Fibroblast of skin of scalp (primary cell): ENCODE results near the gene TOLLIP.

Experiments used
- DNase-seq: peaks from one replicate; pipeline ENCODE4 v3.0.0-alpha.2; 2013

The TOLLIP gene

DNA sequence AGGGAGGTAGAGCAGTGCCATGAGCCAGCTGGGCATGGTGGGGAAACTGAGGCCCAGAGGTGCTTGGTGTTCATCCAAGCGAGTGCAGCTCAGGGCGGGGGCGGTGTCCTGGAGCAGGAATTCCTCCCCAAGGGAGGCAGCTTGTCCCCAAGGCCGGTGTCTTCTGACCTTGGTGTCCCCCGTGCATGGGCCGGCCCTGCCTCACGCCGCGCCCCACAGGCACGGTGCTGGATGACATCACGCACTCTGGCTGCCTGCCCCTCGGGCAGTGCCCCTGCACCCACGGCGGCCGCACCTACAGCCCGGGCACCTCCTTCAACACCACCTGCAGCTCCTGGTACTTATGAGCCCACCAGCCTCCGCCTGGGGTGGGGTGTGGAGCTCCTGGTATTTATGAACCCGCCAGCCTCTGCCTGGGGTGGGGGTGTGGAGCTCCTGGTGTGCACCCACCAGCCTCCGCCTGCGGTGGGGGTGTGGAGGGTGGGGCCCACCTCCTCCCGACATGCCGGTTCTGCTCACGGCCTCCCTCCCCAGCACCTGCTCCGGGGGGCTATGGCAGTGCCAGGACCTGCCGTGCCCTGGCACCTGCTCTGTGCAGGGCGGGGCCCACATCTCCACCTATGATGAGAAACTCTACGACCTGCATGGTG, 79.8 kb downstream of the TOLLIP start:
- no peak for DNase-seq

DNA sequence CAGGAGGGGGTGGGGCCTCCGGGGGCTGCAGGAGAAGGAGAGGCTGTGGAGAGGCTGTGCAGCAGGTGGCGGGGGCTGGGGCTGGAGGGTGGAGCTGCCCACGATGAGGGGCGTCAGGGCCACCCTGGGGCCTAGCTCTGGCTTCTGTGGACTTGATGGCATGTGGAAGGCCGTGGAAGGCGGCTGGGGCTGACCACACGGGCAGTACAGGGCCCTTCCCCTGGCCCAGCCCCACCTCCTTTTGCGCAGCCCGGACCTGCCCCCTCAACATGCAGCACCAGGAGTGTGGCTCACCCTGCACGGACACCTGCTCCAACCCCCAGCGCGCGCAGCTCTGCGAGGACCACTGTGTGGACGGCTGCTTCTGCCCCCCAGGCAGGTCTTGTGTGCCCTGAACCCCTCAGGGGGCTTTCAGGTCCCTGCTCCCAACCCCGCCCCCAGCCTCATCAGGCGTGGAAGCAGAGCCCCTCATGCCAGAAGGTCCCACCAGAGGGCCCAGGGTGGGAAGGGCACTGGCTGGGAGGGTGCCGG, 80.4 kb downstream of the TOLLIP start:
- no peak for DNase-seq

DNA sequence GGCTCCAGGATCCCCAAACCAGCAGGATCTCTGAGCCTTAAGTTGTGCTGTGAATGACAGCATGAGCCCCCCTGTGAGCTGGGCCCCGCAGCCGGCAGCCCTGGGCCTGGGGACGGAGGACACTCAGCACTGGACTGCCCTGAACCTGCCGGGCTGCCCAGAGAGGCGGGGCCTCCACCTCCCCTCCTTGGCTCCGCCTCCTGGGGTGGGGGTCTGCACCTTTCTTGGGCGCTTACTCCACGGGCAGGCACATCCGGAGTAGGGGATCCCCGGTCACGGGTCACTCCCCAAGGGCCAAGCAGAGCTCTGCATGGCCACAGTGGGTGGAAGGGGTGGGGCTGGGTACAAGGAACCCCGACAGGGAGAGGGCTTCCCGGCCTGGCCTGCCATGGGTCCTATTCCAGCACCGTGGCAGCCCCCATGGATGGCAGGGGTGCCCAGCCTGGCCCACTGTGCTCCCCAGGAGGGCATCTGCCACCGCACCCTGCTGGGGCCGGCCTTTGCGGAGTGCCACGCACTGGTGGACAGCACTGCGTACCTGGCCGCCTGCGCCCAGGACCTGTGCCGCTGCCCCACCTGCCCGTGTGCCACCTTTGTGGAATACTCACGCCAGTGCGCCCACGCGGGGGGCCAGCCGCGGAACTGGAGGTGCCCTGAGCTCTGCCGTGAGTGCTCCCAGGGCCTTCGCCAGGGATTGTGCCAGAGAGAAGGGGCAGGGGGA, 81.2 kb downstream of the TOLLIP start:
- DNase-seq, result no peak

DNA sequence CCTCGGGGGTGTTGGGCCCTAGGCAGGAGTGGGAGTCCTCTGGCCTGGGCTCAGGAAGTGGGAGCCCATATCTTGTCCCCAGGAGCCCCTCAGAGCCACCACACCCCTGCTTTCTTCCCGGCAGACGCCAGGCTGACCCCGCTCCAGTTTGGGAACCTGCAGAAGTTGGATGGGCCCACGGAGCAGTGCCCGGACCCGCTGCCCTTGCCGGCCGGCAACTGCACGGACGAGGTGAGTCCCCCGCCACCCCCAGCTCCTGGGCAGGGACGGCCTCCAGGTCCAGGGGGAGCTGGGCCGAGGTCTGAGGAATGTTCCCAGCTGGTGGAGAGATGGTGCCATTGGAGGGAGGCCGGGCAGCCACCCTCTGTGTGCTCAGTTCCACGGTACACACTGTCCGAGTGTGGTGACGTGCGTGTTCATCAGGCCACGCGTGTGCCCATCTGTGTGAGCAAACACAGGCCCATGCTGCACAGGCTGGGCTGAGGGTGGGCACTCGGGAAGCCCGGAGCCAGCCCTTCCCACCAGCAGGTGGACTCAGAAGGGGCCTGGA, 81.8 kb downstream of the TOLLIP start:
- DNase-seq, result no peak

DNA sequence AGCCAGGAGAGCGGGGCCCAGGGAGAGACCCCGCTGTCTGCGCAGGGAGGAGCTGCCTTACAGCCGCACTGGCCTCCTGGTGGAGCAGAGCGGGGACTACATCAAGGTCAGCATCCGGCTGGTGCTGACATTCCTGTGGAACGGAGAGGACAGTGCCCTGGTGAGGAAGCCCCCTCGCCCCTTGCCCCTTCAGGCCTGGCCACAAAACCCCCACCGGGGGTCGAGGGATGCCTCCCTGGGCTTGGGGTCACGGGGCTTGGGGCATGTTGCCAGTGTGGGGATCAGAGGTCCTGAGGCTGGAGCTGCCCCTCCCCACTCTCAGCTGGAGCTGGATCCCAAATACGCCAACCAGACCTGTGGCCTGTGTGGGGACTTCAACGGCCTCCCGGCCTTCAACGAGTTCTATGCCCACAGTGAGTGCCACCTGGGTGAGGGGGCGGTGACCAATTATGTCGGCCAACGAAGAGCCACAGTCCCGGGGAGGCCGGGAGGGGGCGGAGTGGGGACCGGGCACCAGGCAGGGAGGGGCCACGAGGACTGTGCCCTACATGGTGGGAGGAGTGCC, 82.4 kb downstream of the TOLLIP start:
- no peak for DNase-seq

DNA sequence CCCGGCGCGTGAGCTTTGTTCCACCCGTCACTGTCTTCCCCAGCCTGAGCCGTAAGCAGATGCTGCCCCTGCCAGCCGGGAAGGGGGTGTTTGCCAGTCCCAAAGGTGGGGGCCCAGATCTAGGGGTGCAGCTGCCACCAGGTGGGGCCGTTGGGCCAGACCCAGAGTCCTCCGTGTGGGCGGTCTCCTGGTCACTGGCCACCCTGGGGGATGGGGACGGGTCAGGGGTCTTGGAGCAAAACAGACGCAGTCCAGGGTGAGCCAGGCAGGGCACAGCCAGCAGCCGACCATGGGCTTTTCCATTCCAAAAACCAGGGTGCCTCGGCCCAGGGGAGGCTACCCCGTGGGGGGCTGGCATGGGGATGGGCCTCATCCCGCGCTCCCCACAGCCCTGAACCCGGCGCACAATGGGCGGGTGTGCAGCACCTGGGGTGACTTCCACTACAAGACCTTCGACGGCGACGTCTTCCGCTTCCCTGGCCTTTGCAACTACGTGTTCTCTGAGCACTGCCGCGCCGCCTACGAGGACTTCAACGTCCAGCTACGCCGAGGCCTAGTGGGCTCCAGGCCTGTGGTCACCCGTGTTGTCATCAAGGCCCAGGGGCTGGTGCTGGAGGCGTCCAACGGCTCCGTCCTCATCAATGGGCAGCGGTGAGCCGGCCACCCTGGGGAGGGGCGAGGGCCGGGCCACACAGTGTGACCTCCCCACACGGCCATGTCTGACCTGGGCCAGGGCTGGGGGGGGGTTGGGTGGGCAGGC, 83.0 kb downstream of the TOLLIP start:
- DNase-seq, result no peak

DNA sequence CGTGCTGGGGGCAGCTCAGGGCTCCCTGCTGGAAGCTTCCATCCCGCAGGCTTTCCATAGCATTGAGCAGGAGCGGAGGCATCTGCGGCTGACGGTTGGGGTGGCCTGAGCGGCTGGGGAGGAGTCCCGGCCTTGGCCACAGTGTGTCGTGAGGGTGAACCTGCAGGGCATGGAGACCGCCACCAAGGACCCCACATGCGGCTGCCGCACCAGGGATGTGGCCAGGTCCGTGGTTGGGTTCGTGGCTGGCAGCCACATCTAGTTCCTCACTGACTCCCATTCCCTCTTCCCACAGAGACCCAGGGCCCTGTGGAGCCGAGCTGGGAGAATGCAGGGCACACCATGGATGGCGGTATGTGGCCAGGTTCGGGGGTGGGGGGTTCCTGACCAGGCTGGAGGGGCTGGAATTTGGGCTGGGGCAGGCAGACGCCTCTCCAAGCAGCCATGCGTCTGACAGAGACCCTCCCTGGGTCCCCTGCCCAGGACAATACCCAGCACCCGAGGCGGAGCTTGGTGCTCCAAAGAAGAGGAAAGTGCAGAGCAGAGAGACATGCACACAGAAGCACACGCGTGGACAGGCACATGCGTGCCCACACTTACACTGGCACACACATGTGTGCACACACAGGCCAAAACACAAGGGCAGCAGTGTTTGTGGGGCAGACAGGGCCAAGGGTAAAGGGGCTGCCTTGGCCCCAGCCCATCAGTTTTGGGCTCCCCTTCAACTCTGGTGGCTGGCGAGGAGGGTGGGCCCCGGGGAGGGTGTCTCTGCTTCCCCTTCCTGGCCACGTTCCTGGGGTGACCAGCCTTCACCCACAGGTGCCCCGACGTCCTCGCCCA, 83.8 kb downstream of the TOLLIP start:
- no peak for DNase-seq

DNA sequence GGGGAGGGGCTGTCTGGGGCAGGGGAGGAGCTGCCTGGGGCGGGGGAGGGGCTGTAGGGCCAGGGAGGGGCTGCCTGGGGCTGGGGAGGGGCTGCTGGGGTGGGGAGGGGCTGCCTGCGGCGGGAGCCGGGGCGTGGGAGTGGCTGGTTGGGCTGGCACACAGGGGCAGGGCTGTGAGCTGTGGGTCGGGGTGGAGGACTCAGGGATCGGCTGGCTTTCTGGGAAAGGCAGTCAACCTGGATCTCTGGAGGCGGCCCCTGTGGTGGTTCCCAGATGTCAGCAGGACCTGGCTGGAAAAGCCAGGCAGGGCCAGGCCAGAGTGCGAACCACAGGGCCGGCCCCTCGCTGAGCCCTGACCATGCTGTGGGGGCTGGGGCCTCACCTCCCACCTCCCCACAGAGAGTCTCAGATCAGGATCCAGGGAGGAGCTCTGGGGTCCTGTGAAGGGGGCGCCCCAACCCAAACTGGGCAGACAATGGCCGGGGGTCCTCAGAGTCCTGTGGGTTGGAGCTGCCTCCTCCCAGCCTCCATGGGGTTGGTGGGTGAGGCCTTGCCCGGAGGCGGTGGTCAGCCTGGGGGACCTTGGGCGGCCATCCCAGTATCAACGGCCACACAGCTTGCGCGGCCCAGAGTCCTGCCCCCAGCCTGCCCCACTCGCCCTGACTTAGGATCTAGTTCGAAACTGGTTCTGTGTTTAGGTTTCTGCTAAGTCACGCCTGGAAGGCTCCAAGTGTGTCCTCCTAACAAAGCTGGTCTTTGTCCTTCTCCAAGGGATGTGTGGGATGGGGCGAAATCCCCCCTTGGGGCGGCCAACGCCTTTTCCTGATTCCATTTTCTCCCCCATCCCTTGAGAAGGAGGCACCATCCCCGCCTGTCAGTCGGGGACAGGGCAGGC, 84.7 kb downstream of the TOLLIP start:
- DNase-seq, result no peak
